Mucosa of rectum (tissue), 2 donors: ENCODE data around the gene OSCP1.
"Not testable (repeated sequence)": the region's sequence is repeated elsewhere in the genome, so short reads cannot be mapped to it uniquely, and the experiment has no call there.

Source experiments
- H3K27ac ChIP-seq, 2 donors: one replicate each; pipeline ENCODE4 v1.7.0; 2013; ENCODE audit warnings: inconsistent platforms in 2 of 2, low read depth in 2 of 2, low read length in 2 of 2
- H3K27me3 ChIP-seq, 2 donors: one replicate each; pipeline ENCODE4 v1.7.0; 2013; ENCODE audit warnings: low read length in 2 of 2; ENCODE audit not compliant: control insufficient read depth in 2 of 2, insufficient read depth in 2 of 2
- H3K36me3 ChIP-seq, 2 donors: one replicate each; pipeline ENCODE4 v1.7.0; 2013; ENCODE audit warnings: low read length in 2 of 2; ENCODE audit not compliant: control insufficient read depth in 2 of 2, insufficient read depth in 2 of 2
- H3K4me1 ChIP-seq, 2 donors: one replicate each; pipeline ENCODE4 v1.7.0; 2013; ENCODE audit warnings: low read length in 2 of 2, mild to moderate bottlenecking in 1 of 2; ENCODE audit not compliant: control insufficient read depth in 2 of 2, insufficient read depth in 2 of 2
- H3K4me3 ChIP-seq, 2 donors: one replicate each; pipeline ENCODE4 v1.7.0; 2013; ENCODE audit warnings: low read length in 2 of 2
- H3K9ac ChIP-seq, 2 donors: one replicate each; pipeline ENCODE4 v1.7.0; 2013; ENCODE audit warnings: low read length in 2 of 2, low read depth in 1 of 2, mild to moderate bottlenecking in 1 of 2
- H3K9me3 ChIP-seq, 2 donors: one replicate each; pipeline ENCODE4 v1.7.0; 2013; ENCODE audit warnings: low read length in 2 of 2; ENCODE audit not compliant: control insufficient read depth in 2 of 2
- donor health status: healthy.
- donor health status: Normal muscosa, but diverticular disease.

The OSCP1 gene

GRCh38 chr1:36486093-36486438 lies 35.8 kb upstream of the OSCP1 start:
- Histone ChIP-seq H3K27me3 (peaks cover 0 to 3% of the 10 kb centered on the region in 2 donors), H3K9me3 (no peaks in the 10 kb centered on the region), H3K4me3 (no peak overlapping the region), H3K9ac (no peak overlapping the region), H3K4me1 (peaks cover 0 to 3% of the 10 kb centered on the region in 2 donors), H3K27ac (no peak overlapping the region), H3K36me3 (no peaks in the 10 kb centered on the region)

- H3K27ac ChIP-seq: no peak overlapping the region
- peaks cover 0 to 3% of the 10 kb centered on the region in 2 donors for H3K4me1 ChIP-seq
Observed at GRCh38 chr1:36484099-36484498, 33.8 kb upstream of the OSCP1 start.

GRCh38 chr1:36482724-36483388 lies 32.6 kb upstream of the OSCP1 start, which contains the start of gene CSF3R:
Gene CSF3R (minus strand): TSS chr1:36482913. CDS start chr1:36479496, 3,417 bp downstream.
- Histone ChIP-seq H3K4me1 (peaks cover 0 to 3% of the 10 kb centered on the region in 2 donors), H3K27ac (no peak within 1 kb of the TSS), H3K9me3 (no peaks in the 10 kb centered on the region), H3K36me3 (no peaks in the 10 kb centered on the region), H3K9ac (no peak within 1 kb of the TSS), H3K27me3 (peaks cover 2 to 3% of the 10 kb centered on the region in 2 donors), H3K4me3 (peak within 1 kb of the TSS in 1 of 2 donors; percentile 31)

More at GRCh38 chr1:36484099-36484498, 33.8 kb upstream of the OSCP1 start:
- Histone ChIP-seq H3K4me3 (no peak overlapping the region), H3K36me3 (no peaks in the 10 kb centered on the region), H3K27me3 (peaks cover 2 to 3% of the 10 kb centered on the region in 2 donors), H3K9ac (no peak overlapping the region), H3K9me3 (no peaks in the 10 kb centered on the region)

- Histone ChIP-seq H3K9ac (no peak overlapping the region), H3K4me3 (peak overlapping the region in 1 of 2 donors; percentile 31), H3K27ac (no peak overlapping the region)
Observed at GRCh38 chr1:36481771-36482723, 31.8 kb upstream of the OSCP1 start.

GRCh38 chr1:36481091-36481490 lies 30.8 kb upstream of the OSCP1 start:
- Histone ChIP-seq H3K27me3 (peaks cover 2 to 3% of the 10 kb centered on the region in 2 donors), H3K9ac (no peak overlapping the region), H3K4me1 (no peaks in the 10 kb centered on the region), H3K9me3 (no peaks in the 10 kb centered on the region), H3K36me3 (no peaks in the 10 kb centered on the region), H3K4me3 (no peak overlapping the region), H3K27ac (no peak overlapping the region)

More at GRCh38 chr1:36481771-36482723, 31.8 kb upstream of the OSCP1 start:
- Histone ChIP-seq H3K9me3 (no peaks in the 10 kb centered on the region), H3K36me3 (no peaks in the 10 kb centered on the region), H3K4me1 (peaks cover 0 to 3% of the 10 kb centered on the region in 2 donors), H3K27me3 (peaks cover 2 to 3% of the 10 kb centered on the region in 2 donors)

GRCh38 chr1:36480161-36480560 lies 29.9 kb upstream of the OSCP1 start:
- Histone ChIP-seq H3K36me3 (no peaks in the 10 kb centered on the region), H3K27ac (no peak overlapping the region), H3K4me3 (no peak overlapping the region)

GRCh38 chr1:36479505-36480051 lies 29.3 kb upstream of the OSCP1 start:
- Histone ChIP-seq H3K27ac (no peak overlapping the region), H3K9ac (no peak overlapping the region), H3K9me3 (no peaks in the 10 kb centered on the region), H3K4me3 (no peak overlapping the region), H3K36me3 (no peaks in the 10 kb centered on the region), H3K4me1 (no peaks in the 10 kb centered on the region), H3K27me3 (peaks cover 2 to 3% of the 10 kb centered on the region in 2 donors)

More at GRCh38 chr1:36480161-36480560, 29.9 kb upstream of the OSCP1 start:
- no peaks in the 10 kb centered on the region for H3K4me1 ChIP-seq
- H3K9ac ChIP-seq: no peak overlapping the region
- no peaks in the 10 kb centered on the region for H3K9me3 ChIP-seq
- H3K27me3 ChIP-seq: peaks cover 2 to 3% of the 10 kb centered on the region in 2 donors

GRCh38 chr1:36477615-36478014 lies 27.4 kb upstream of the OSCP1 start:
- not testable (repeated sequence) for H3K27ac ChIP-seq, H3K9ac ChIP-seq, H3K36me3 ChIP-seq, H3K9me3 ChIP-seq, H3K27me3 ChIP-seq, H3K4me1 ChIP-seq, H3K4me3 ChIP-seq

- H3K27ac ChIP-seq: no peak overlapping the region
- H3K36me3 ChIP-seq: no peaks in the 10 kb centered on the region
- no peaks in the 10 kb centered on the region for H3K4me1 ChIP-seq
- H3K9ac ChIP-seq: no peak overlapping the region
- no peaks in the 10 kb centered on the region for H3K9me3 ChIP-seq
- peaks cover 0 to 2% of the 10 kb centered on the region in 2 donors for H3K27me3 ChIP-seq
- no peak overlapping the region for H3K4me3 ChIP-seq
Observed at GRCh38 chr1:36476945-36477344, 26.7 kb upstream of the OSCP1 start.
